Skeletal muscle tissue (tissue), 4 donors: ENCODE measurements around the gene ZNF283. TPM values are rescaled to one million over a fixed set of nuclear protein-coding genes. Genes with fewer than 3 reads are reported as not detected.

ENCODE experiments used
- H3K27ac ChIP-seq: one replicate; pipeline ENCODE4 v1.7.0; 2013; ENCODE audit warnings: mild to moderate bottlenecking, low read depth, low read length, inconsistent platforms
- H3K27me3 ChIP-seq, 3 donors: one replicate each; pipeline ENCODE4 v1.7.0; 2013; ENCODE audit warnings: low read length in 3 of 3; ENCODE audit not compliant: control insufficient read depth in 3 of 3, insufficient read depth in 3 of 3
- H3K36me3 ChIP-seq, 3 donors: one replicate each; pipeline ENCODE4 v1.7.0; 2013; ENCODE audit warnings: low read length in 3 of 3; ENCODE audit not compliant: control insufficient read depth in 3 of 3, insufficient read depth in 3 of 3
- H3K4me1 ChIP-seq, 3 donors: one replicate each; pipeline ENCODE4 v1.7.0; 2013; ENCODE audit warnings: low read length in 3 of 3, mild to moderate bottlenecking in 3 of 3; ENCODE audit not compliant: control insufficient read depth in 3 of 3, insufficient read depth in 3 of 3
- H3K4me3 ChIP-seq, 3 donors: one replicate each; pipeline ENCODE4 v1.7.0; 2013; ENCODE audit warnings: low read length in 3 of 3
- H3K9ac ChIP-seq, 3 donors: one replicate each; pipeline ENCODE4 v1.7.0; 2013; ENCODE audit warnings: low read length in 3 of 3, mild to moderate bottlenecking in 3 of 3, moderate library complexity in 2 of 3, low read depth in 1 of 3
- H3K9me3 ChIP-seq, 3 donors: one replicate each; pipeline ENCODE4 v1.7.0; 2013; ENCODE audit warnings: low read length in 3 of 3; ENCODE audit not compliant: control insufficient read depth in 3 of 3
- total RNA-seq: library from RNA; depleted of rRNA; stranded (reverse); fragments of >200 nt; gene quantifications from one replicate; pipeline ENCODE4 v1.2.3, GENCODE V29; 2014
- donor health status: Osteomylitis.

Gene ZNF283
- total RNA-seq, 1 donor from 2014 or later: 21.4 TPM

- Histone ChIP-seq H3K36me3 (no peaks in the 10 kb centered on the region), H3K4me3 (no peak overlapping the region), H3K27me3 (peaks cover 9 to 19% (median 13%) of the 10 kb centered on the region in 3 donors), H3K4me1 (peaks cover 0 to 8% (median 6%) of the 10 kb centered on the region in 3 donors), H3K27ac (no peak overlapping the region), H3K9me3 (no peaks in the 10 kb centered on the region), H3K9ac (no peak overlapping the region)
Observed at GRCh38 chr19:43784241-43784980, 42.7 kb upstream of the ZNF283 start.

GRCh38 chr19:43784981-43785808 lies 41.9 kb upstream of the ZNF283 start:
- H3K9ac ChIP-seq: no peak overlapping the region

GRCh38 chr19:43786665-43787064 lies 40.5 kb upstream of the ZNF283 start:
- no peak overlapping the region for H3K4me3 ChIP-seq
- peaks cover 3 to 13% (median 9%) of the 10 kb centered on the region in 3 donors for H3K27me3 ChIP-seq
- no peaks in the 10 kb centered on the region for H3K36me3 ChIP-seq
- H3K9ac ChIP-seq: no peak overlapping the region
- H3K4me1 ChIP-seq: peaks cover 0 to 5% (median 4%) of the 10 kb centered on the region in 3 donors
- no peaks in the 10 kb centered on the region for H3K9me3 ChIP-seq
- no peak overlapping the region for H3K27ac ChIP-seq

More at GRCh38 chr19:43784981-43785808, 41.9 kb upstream of the ZNF283 start:
- H3K36me3 ChIP-seq: no peaks in the 10 kb centered on the region
- peaks cover 0 to 5% (median 4%) of the 10 kb centered on the region in 3 donors for H3K4me1 ChIP-seq
- peaks cover 9 to 19% (median 13%) of the 10 kb centered on the region in 3 donors for H3K27me3 ChIP-seq
- no peaks in the 10 kb centered on the region for H3K9me3 ChIP-seq
- H3K27ac ChIP-seq: no peak overlapping the region
- peak overlapping the region in 2 of 3 donors; percentile 13 to 26 for H3K4me3 ChIP-seq

GRCh38 chr19:43789029-43789428 lies 38.1 kb upstream of the ZNF283 start:
- H3K4me3 ChIP-seq: no peak overlapping the region
- H3K9me3 ChIP-seq: no peaks in the 10 kb centered on the region
- no peak overlapping the region for H3K27ac ChIP-seq
- H3K36me3 ChIP-seq: no peaks in the 10 kb centered on the region
- H3K4me1 ChIP-seq: peaks cover 0 to 5% (median 4%) of the 10 kb centered on the region in 3 donors
- no peak overlapping the region for H3K9ac ChIP-seq
- peaks cover 3 to 7% (median 6%) of the 10 kb centered on the region in 3 donors for H3K27me3 ChIP-seq

GRCh38 chr19:43790587-43790986 lies 36.5 kb upstream of the ZNF283 start:
- Histone ChIP-seq H3K27ac (no peak overlapping the region), H3K4me1 (no peaks in the 10 kb centered on the region), H3K36me3 (no peaks in the 10 kb centered on the region), H3K27me3 (peaks cover 6 to 11% (median 6%) of the 10 kb centered on the region in 3 donors), H3K4me3 (no peak overlapping the region), H3K9ac (no peak overlapping the region), H3K9me3 (peaks cover 0 to 3% (median 0%) of the 10 kb centered on the region in 3 donors)

- Histone ChIP-seq H3K4me1 (peaks cover 4 to 11% (median 6%) of the 10 kb centered on the region in 3 donors), H3K27ac (no peak overlapping the region), H3K9me3 (peaks cover 0 to 7% (median 2%) of the 10 kb centered on the region in 3 donors), H3K9ac (no peak overlapping the region), H3K4me3 (no peak overlapping the region), H3K27me3 (peaks cover 22 to 43% (median 41%) of the 10 kb centered on the region in 3 donors), H3K36me3 (no peaks in the 10 kb centered on the region)
Observed at GRCh38 chr19:43797118-43797517, 30.0 kb upstream of the ZNF283 start.

- Histone ChIP-seq H3K9me3 (peaks cover 0 to 7% (median 2%) of the 10 kb centered on the region in 3 donors), H3K27me3 (peaks cover 22 to 43% (median 41%) of the 10 kb centered on the region in 3 donors)
Observed at GRCh38 chr19:43797556-43797955, 29.6 kb upstream of the ZNF283 start.

GRCh38 chr19:43798026-43798545 lies 29.0 kb upstream of the ZNF283 start:
- H3K4me3 ChIP-seq: peak overlapping the region; percentile 50 to 61 (median 60)

More at GRCh38 chr19:43797556-43797955, 29.6 kb upstream of the ZNF283 start:
- Histone ChIP-seq H3K4me1 (peaks cover 4 to 11% (median 6%) of the 10 kb centered on the region in 3 donors), H3K4me3 (no peak overlapping the region), H3K36me3 (no peaks in the 10 kb centered on the region), H3K27ac (no peak overlapping the region), H3K9ac (no peak overlapping the region)

GRCh38 chr19:43798546-43799409 lies 28.3 kb upstream of the ZNF283 start:
- Histone ChIP-seq H3K4me1 (peaks cover 4 to 11% (median 6%) of the 10 kb centered on the region in 3 donors), H3K27ac (no peak overlapping the region), H3K9ac (no peak overlapping the region), H3K36me3 (no peaks in the 10 kb centered on the region), H3K4me3 (peak overlapping the region; percentile 50 to 61 (median 60)), H3K9me3 (peaks cover 0 to 7% (median 2%) of the 10 kb centered on the region in 3 donors), H3K27me3 (peaks cover 21 to 43% (median 38%) of the 10 kb centered on the region in 3 donors)

More at GRCh38 chr19:43798026-43798545, 29.0 kb upstream of the ZNF283 start:
- H3K27me3 ChIP-seq: peaks cover 22 to 43% (median 37%) of the 10 kb centered on the region in 3 donors
- H3K4me1 ChIP-seq: peaks cover 4 to 11% (median 6%) of the 10 kb centered on the region in 3 donors
- H3K36me3 ChIP-seq: no peaks in the 10 kb centered on the region
- H3K27ac ChIP-seq: no peak overlapping the region
- no peak overlapping the region for H3K9ac ChIP-seq
- H3K9me3 ChIP-seq: peaks cover 0 to 7% (median 2%) of the 10 kb centered on the region in 3 donors
